Esophagus squamous epithelium (tissue), 5 donors: ENCODE measurements around the gene APP. TPM values are rescaled to one million over a fixed set of nuclear protein-coding genes. Genes with fewer than 3 reads are reported as not detected.
A peak's percentile ranks its signal among the peaks of the same experiment; 100 is the strongest.

ENCODE experiments used
- DNase-seq: peaks from one replicate; lab custom pipeline; 2025; lab: John Stamatoyannopoulos, UW
- H3K27ac ChIP-seq, 4 donors: fragments of 200-600 bp; sonication (generic); one replicate each; pipeline ENCODE4 v1.5.1; 2016 to 2019; ENCODE audit warnings: mild to moderate bottlenecking in 1 of 4
- H3K27me3 ChIP-seq, 4 donors: fragments of 200-600 bp; sonication (generic); 1 replicate in 3 of 4; 2 replicates in 1 of 4; pipeline versions ENCODE4 v1.5.1 to v1.6.0; 2017 to 2021; ENCODE audit warnings: antibody characterized with exemption in 1 of 4
- H3K36me3 ChIP-seq, 3 donors: fragments of 200-600 bp; sonication (generic); one replicate each; pipeline ENCODE4 v1.5.1; 2016 to 2019
- H3K4me1 ChIP-seq, 3 donors: fragments of 200-600 bp; sonication (generic); one replicate each; pipeline ENCODE4 v1.5.1; 2017 to 2019
- H3K4me3 ChIP-seq, 4 donors: fragments of 200-600 bp; sonication (generic); 1 replicate in 3 of 4; 2 replicates in 1 of 4; pipeline ENCODE4 v1.5.1; 2016 to 2019; ENCODE audit warnings: mild to moderate bottlenecking in 2 of 4, moderate library complexity in 1 of 4
- H3K9me3 ChIP-seq, 3 donors: fragments of 200-600 bp; sonication (generic); one replicate each; pipeline ENCODE4 v1.5.1; 2016 to 2019
- POLR2A ChIP-seq, 4 donors: fragments of 450-650 bp; IDR thresholded peaks; one replicate each; pipeline ENCODE4 v1.6.1; 2017; ENCODE audit warnings: antibody characterized with exemption in 4 of 4, mild to moderate bottlenecking in 4 of 4, moderate library complexity in 3 of 4
- WGBS, 2 donors: methylation state at CpG; one replicate each; pipeline ENCODE4 v1.1.5; 2018; 5-methylcytosine and 5-hydroxymethylcytosine counted together
- intact Hi-C: fragments of 100-400 bp; cut with DNase I; formaldehyde crosslinking; loops from one replicate; pipeline ENCODE4 v1.15.0; 2022
- total RNA-seq, 4 donors: library from RNA; depleted of rRNA; stranded (reverse); fragments of >200 nt; gene quantifications; one replicate each; pipeline ENCODE4 v1.1.0, GENCODE V29; 2016
- TF ChIP-seq, protein P1 (sequence below), 6 experiments: fragments of 450-650 bp in 4 of 6; fragments of 200-600 bp in 2 of 6; sonication (generic) in 2 of 6; IDR thresholded peaks; one replicate each; pipeline ENCODE4 v1.5.1; 2016 to 2019; ENCODE audit warnings: antibody characterized with exemption in 6 of 6, mild to moderate bottlenecking in 4 of 6, moderate library complexity in 4 of 6
- donor health status: DM: yes; HTN: yes; CAD: no.

The APP gene
- total RNA-seq, result 100 to 1,000 TPM in 3 of 4 donors, 10 to 100 TPM in 1; 58.2 to 277 (median 183) TPM

DNA sequence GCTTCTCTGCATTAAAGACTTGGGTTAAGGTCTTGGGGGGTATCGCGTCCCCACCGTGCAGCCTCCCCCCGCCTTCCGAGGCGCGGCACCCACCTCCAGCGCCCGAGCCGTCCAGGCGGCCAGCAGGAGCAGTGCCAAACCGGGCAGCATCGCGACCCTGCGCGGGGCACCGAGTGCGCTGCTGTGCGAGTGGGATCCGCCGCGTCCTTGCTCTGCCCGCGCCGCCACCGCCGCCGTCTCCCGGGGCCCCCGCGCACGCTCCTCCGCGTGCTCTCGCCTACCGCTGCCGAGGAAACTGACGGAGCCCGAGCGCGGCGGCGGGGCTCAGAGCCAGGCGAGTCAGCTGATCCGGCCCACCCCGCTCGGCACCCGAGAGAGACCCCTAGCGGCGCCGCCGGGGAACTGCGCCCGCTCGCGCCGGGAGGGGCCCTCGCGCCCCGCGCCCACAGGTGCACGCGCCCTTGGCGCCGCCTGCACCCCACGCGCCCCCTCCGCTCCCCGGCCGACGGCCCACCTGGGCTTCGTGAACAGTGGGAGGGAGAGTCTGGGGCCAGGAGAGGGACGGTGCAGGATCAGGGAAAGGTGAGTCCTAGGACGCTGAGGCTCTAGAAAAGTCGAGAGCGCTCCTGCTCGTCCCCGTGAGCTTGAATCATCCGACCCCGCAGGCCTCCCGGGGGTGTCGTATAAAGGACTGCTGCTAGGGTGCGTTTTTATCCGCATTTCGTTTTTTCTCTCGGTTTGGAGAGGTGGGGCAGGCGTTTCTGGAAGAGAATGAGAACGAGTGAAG, at the start of gene APP:
TSS of gene APP (minus strand) at position 300 of the 787 bp plus-strand sequence. CDS start at position 150, 150 bp downstream.
- Histone ChIP-seq H3K4me3 (peak within 1 kb of the TSS; percentile 77 to 96 (median 92)), H3K27me3 (no peaks in the 10 kb centered on the region), H3K4me1 (peaks cover 12 to 45% (median 12%) of the 10 kb centered on the region in 3 donors), H3K27ac (peak within 1 kb of the TSS; percentile 88 to 94 (median 90)), H3K36me3 (no peaks in the 10 kb centered on the region), H3K9me3 (no peaks in the 10 kb centered on the region)
- intact Hi-C loops, result loop anchor here (5.0 kb wide), 1 partner anchor 288 kb away; no protein-coding TSS in a partner anchor
- DNase-seq, result peak; percentile 7
- WGBS, 2 donors, result 0 to 1% methylated on average over 2 to 16 of the region's 88 CpGs
- TF ChIP-seq, protein P1, sequence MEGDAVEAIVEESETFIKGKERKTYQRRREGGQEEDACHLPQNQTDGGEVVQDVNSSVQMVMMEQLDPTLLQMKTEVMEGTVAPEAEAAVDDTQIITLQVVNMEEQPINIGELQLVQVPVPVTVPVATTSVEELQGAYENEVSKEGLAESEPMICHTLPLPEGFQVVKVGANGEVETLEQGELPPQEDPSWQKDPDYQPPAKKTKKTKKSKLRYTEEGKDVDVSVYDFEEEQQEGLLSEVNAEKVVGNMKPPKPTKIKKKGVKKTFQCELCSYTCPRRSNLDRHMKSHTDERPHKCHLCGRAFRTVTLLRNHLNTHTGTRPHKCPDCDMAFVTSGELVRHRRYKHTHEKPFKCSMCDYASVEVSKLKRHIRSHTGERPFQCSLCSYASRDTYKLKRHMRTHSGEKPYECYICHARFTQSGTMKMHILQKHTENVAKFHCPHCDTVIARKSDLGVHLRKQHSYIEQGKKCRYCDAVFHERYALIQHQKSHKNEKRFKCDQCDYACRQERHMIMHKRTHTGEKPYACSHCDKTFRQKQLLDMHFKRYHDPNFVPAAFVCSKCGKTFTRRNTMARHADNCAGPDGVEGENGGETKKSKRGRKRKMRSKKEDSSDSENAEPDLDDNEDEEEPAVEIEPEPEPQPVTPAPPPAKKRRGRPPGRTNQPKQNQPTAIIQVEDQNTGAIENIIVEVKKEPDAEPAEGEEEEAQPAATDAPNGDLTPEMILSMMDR (IDR thresholded peaks at IDR 0.05), result peak; percentile 76 to 99 (median 98)
- peak in 3 of 4 donors; percentile 77 to 92 (median 80) for TF ChIP-seq POLR2A (IDR thresholded peaks at IDR 0.05)

DNA sequence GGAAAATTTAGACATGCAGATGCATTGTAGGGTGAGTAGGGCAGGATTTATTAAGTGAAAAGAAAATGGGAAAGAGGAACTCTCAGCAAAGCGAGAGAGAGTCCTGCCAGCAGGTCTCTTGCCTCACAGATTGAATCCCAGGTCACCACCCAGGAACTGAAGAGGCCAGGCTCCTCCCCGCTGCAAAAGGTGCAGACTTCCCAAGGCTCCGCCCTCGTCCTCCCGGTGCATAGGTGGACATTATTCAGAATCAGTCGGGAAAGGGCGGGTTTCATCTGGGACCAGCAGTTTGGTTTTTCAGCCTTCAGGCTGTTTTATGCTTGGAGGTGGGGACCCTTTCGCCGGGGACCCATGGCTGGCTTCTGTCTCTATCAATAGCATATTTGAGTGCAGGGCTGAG, 41.6 kb upstream of the APP start:
- H3K4me1 ChIP-seq, result no peaks in the 10 kb centered on the region
- no peaks in the 10 kb centered on the region for H3K36me3 ChIP-seq
- intact Hi-C loops, result no loop called here
- WGBS, 2 donors, result 79 to 91% methylated on average over 9 of the region's 9 CpGs
- TF ChIP-seq POLR2A (IDR thresholded peaks at IDR 0.05), result no peak
- TF ChIP-seq, protein P1 (IDR thresholded peaks at IDR 0.05), result no peak
- no peak for DNase-seq
- H3K27ac ChIP-seq, result no peak overlapping the region
- no peak overlapping the region for H3K4me3 ChIP-seq
- H3K27me3 ChIP-seq, result no peaks in the 10 kb centered on the region
- H3K9me3 ChIP-seq, result no peaks in the 10 kb centered on the region

DNA sequence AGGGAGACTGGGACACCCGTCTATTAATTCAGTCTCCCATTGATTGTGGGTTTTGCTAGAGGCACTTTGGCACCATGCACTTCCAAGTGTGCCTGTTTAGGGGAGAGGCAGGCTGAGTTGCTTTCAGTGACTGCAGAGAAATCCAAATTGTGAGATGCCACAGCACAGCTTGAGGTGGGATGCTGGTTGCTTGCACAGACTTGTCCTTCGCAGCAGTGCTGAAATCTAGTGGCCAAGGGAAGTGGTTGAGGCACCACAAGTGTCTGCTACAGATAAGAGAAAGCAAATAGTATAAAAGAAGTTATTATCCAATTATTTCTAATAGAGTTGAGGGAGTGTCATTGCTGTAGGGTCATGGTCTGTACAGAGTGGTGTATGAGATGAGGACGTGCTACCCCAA, 40.0 kb upstream of the APP start:
- no peak for DNase-seq
- Histone ChIP-seq H3K27ac (no peak overlapping the region), H3K27me3 (no peaks in the 10 kb centered on the region), H3K9me3 (no peaks in the 10 kb centered on the region), H3K36me3 (no peaks in the 10 kb centered on the region), H3K4me3 (no peak overlapping the region), H3K4me1 (no peaks in the 10 kb centered on the region)
- WGBS, 2 donors, result 47 to 61% methylated on average over 3 of the region's 3 CpGs
- intact Hi-C loops, result no loop called here
- TF ChIP-seq, protein P1 (IDR thresholded peaks at IDR 0.05), result no peak
- no peak for TF ChIP-seq POLR2A (IDR thresholded peaks at IDR 0.05)

DNA sequence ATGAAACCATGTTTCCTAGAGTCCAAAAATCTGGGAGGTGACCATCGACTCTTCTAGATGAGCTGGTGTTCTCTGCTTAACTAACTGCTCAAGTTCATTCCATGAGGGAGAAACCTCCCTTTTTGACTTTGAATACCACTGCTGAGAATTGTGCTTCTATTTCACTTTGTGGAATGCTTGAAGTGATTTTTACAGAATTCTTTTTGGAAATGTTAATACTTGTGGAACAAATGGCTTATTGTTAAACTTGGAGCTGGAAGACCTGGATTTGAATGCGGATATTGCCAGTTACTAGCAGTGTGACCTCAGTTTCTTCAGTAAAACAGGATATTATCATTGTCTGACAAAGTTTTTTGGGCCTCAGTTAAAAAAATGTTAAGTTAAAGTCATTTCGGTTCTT, 36.5 kb upstream of the APP start:
- H3K36me3 ChIP-seq, result no peaks in the 10 kb centered on the region
- 83 to 92% methylated on average over 3 of the region's 3 CpGs for WGBS, 2 donors
- TF ChIP-seq, protein P1 (IDR thresholded peaks at IDR 0.05), result no peak
- intact Hi-C loops, result no loop called here
- H3K27ac ChIP-seq, result no peak overlapping the region
- H3K27me3 ChIP-seq, result no peaks in the 10 kb centered on the region
- H3K4me3 ChIP-seq, result no peak overlapping the region
- H3K9me3 ChIP-seq, result no peaks in the 10 kb centered on the region
- H3K4me1 ChIP-seq, result no peaks in the 10 kb centered on the region
- DNase-seq, result no peak

DNA sequence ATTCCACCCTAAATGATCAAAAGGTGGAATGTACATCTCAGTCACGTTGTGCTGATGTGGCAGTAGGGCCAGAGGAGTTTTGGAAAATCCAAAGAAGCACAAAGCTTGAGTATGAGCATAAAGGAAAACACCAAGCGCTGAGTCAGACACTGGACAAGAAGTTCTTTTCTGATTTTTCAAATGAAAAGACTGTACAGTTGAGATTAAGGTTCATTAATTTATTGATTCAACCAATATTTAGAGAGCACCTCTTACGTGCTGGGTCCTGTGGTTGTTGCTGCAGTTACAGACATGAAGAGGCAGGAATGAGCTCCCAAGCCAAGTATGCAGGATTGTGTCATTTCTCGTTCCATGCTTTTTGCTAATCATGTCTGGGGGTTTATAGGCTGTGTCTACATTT, 28.9 kb upstream of the APP start:
- Histone ChIP-seq H3K9me3 (no peaks in the 10 kb centered on the region), H3K4me3 (no peak overlapping the region), H3K4me1 (peaks cover 0 to 13% (median 0%) of the 10 kb centered on the region in 3 donors), H3K36me3 (no peaks in the 10 kb centered on the region), H3K27me3 (no peaks in the 10 kb centered on the region), H3K27ac (peak overlapping the region in 1 of 4 donors; percentile 36)
- DNase-seq, result no peak
- TF ChIP-seq POLR2A (IDR thresholded peaks at IDR 0.05), result no peak
- TF ChIP-seq, protein P1 (IDR thresholded peaks at IDR 0.05), result no peak
- 27 to 37% methylated on average over 4 of the region's 4 CpGs for WGBS, 2 donors
- intact Hi-C loops, result no loop called here
